Endodermal cell (in vitro differentiated cells): ENCODE data around the gene CDK15. TPM values are rescaled to one million over a fixed set of nuclear protein-coding genes. Genes with fewer than 3 reads are reported as not detected.
"Not testable (repeated sequence)": the region's sequence is repeated elsewhere in the genome, so short reads cannot be mapped to it uniquely, and the experiment has no call there.

Source experiments
- DNase-seq: peaks from one replicate; pipeline ENCODE4 v3.0.0-alpha.2; 2017
- H3K27ac ChIP-seq: 2 replicates; pipeline ENCODE4 v1.5.1; 2013; ENCODE audit warnings: mild to moderate bottlenecking, low read depth, low read length, moderate library complexity
- H3K27me3 ChIP-seq: 2 replicates; pipeline ENCODE4 v1.6.1; 2013; ENCODE audit warnings: mild to moderate bottlenecking, low read length, moderate library complexity; ENCODE audit not compliant: insufficient read depth, control insufficient read depth, poor library complexity, severe bottlenecking
- H3K36me3 ChIP-seq: 2 replicates; pipeline ENCODE4 v1.7.0; 2013; ENCODE audit warnings: mild to moderate bottlenecking, low read length, moderate library complexity; ENCODE audit not compliant: control insufficient read depth, insufficient read depth
- H3K4me1 ChIP-seq: one replicate; pipeline ENCODE4 v1.7.0; 2013; ENCODE audit warnings: low read length; ENCODE audit not compliant: control insufficient read depth, insufficient read depth
- H3K4me3 ChIP-seq: 2 replicates; pipeline ENCODE4 v1.5.1; 2013; ENCODE audit warnings: mild to moderate bottlenecking, low read length, moderate library complexity
- H3K9ac ChIP-seq: 2 replicates; pipeline ENCODE4 v1.6.1; 2013; ENCODE audit warnings: mild to moderate bottlenecking, low read length, moderate library complexity; ENCODE audit not compliant: poor library complexity, severe bottlenecking; ENCODE audit errors: extremely low read depth
- H3K9me3 ChIP-seq: 2 replicates; pipeline ENCODE4 v1.6.1; 2013; ENCODE audit warnings: mild to moderate bottlenecking, low read length, moderate library complexity; ENCODE audit not compliant: control insufficient read depth
- H3K27ac Mint-ChIP-seq: 2 replicates; pipeline ENCODE4 v1.8.0; 2020; ENCODE audit warnings: mixed read lengths
- H3K27me3 Mint-ChIP-seq: 2 replicates; pipeline ENCODE4 v1.8.0; 2021; ENCODE audit warnings: mild to moderate bottlenecking, mixed read lengths; ENCODE audit not compliant: insufficient read depth
- H3K36me3 Mint-ChIP-seq: 2 replicates; pipeline ENCODE4 v1.8.0; 2020; ENCODE audit warnings: low read depth, mixed read lengths
- H3K4me1 Mint-ChIP-seq: 2 replicates; pipeline ENCODE4 v1.8.0; 2020; ENCODE audit warnings: mixed read lengths
- H3K4me3 Mint-ChIP-seq: 2 replicates; pipeline ENCODE4 v1.8.0; 2020; ENCODE audit warnings: mild to moderate bottlenecking, moderate library complexity, mixed read lengths
- H3K9me3 Mint-ChIP-seq: 2 replicates; pipeline ENCODE4 v1.8.0; 2020; ENCODE audit warnings: mild to moderate bottlenecking, mixed read lengths
- WGBS, 2 experiments: methylation state at CpG; one replicate each; pipeline versions ENCODE4 v1.1.5 to v1.1.7; 2013; ENCODE audit warnings: missing lambda C conversion rate in 2 of 2, mixed read lengths in 1 of 2; ENCODE audit not compliant: insufficient coverage in 1 of 2, insufficient read length in 1 of 2; 5-methylcytosine and 5-hydroxymethylcytosine counted together
- total RNA-seq, 2 donors: library from RNA; stranded (reverse); fragmentation: NEBNext Ultra II Directional in 1 of 2; extraction: Animal tissue kit (Norgen Biotek cat#: 25700) in 1 of 2; gene quantifications; 2 replicates in 1 of 2; 3 replicates in 1 of 2; pipeline ENCODE4 v1.2.1, GENCODE V29; 2021
- TF ChIP-seq, protein P1 (sequence below): fragments of 200-600 bp; sonication (generic); conservative IDR thresholded peaks from 2 replicates; pipeline ENCODE4 v1.5.0; 2021; ENCODE audit warnings: antibody characterized with exemption, mild to moderate bottlenecking

CDK15 gene
- total RNA-seq, 2 donors from 2014 or later, result 0.35 TPM; not detected in 1

DNA sequence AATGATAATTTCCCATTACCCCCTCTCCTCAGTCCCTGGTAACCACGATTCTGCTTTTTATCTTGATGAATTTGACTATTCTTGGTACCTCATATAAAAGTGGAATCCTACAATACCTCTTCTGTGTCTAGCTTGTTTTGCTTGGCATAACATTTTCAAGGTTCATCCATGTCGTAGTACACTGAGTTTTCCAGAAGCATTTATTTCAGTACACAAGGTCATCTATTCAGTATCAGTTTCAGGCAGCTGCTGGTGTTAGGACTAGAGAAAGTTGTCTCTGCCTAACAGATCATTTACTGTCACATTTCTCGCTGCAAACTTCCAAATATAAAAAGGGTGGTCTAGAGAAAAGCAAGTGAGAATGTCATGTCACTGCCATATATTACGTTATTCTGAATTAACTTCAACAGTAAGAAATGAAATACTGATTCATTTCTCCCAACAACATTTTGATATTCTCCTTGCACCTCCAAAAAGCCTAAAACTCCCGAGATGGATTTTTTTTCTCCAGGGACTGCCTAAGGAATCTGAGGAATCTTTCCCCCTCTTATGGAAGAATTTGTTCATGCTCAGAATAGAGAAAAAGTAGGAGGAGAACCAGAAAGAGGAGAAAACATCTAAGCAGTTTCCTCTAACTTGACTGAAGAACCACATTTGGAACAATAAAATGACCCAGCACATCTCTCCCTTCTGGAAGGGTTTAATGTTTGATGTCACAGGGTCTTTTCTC, 36.0 kb downstream of the CDK15 start:
- Mint-ChIP-seq H3K9me3 (peaks cover 14% of the 10 kb centered on the region), H3K4me1 (peaks cover 35% of the 10 kb centered on the region), H3K27me3 (no peaks in the 10 kb centered on the region), H3K36me3 (no peaks in the 10 kb centered on the region), H3K27ac (peak overlapping the region; percentile 55), H3K4me3 (no peak overlapping the region)
- Histone ChIP-seq H3K4me3 (no peak overlapping the region), H3K9ac (no peak overlapping the region), H3K9me3 (peaks cover 17% of the 10 kb centered on the region), H3K36me3 (no peaks in the 10 kb centered on the region), H3K27ac (no peak overlapping the region), H3K4me1 (peaks cover 5% of the 10 kb centered on the region), H3K27me3 (no peaks in the 10 kb centered on the region)
- TF ChIP-seq, protein P1, sequence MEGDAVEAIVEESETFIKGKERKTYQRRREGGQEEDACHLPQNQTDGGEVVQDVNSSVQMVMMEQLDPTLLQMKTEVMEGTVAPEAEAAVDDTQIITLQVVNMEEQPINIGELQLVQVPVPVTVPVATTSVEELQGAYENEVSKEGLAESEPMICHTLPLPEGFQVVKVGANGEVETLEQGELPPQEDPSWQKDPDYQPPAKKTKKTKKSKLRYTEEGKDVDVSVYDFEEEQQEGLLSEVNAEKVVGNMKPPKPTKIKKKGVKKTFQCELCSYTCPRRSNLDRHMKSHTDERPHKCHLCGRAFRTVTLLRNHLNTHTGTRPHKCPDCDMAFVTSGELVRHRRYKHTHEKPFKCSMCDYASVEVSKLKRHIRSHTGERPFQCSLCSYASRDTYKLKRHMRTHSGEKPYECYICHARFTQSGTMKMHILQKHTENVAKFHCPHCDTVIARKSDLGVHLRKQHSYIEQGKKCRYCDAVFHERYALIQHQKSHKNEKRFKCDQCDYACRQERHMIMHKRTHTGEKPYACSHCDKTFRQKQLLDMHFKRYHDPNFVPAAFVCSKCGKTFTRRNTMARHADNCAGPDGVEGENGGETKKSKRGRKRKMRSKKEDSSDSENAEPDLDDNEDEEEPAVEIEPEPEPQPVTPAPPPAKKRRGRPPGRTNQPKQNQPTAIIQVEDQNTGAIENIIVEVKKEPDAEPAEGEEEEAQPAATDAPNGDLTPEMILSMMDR, result no peak
- no peak for DNase-seq
- WGBS, 2 experiments, result 84 to 93% methylated on average over 2 to 5 of the region's 5 CpGs

DNA sequence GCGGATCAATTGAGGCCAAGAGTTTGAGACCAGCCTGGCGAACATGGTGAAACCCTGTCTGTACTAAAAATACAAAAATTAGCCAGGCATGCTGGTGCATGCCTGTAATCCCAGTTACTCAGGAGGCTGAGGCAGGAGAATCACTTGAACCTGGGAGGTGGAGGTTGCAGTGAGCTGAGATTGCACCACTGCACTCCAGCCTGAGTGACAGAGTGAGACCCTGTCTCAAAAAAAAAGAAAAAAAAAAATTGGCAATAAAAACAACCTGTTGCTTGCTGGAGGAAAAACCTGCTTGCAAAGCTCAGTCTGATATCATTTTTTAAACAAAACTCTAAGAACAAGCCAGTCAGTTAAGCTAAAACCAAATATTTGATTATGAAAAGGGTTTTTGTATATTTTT, 38.6 kb downstream of the CDK15 start:
- WGBS, 2 experiments, result 89 to 98% methylated on average over 2 of the region's 2 CpGs
- not testable (repeated sequence) for H3K27ac Mint-ChIP-seq, H3K9ac ChIP-seq, H3K27me3 Mint-ChIP-seq, H3K9me3 Mint-ChIP-seq, H3K4me1 ChIP-seq, H3K4me3 Mint-ChIP-seq, H3K4me3 ChIP-seq, H3K36me3 ChIP-seq, DNase-seq, H3K36me3 Mint-ChIP-seq, H3K27ac ChIP-seq, H3K27me3 ChIP-seq
- H3K4me1 Mint-ChIP-seq, result peaks cover 35% of the 10 kb centered on the region
- peaks cover 17% of the 10 kb centered on the region for H3K9me3 ChIP-seq

DNA sequence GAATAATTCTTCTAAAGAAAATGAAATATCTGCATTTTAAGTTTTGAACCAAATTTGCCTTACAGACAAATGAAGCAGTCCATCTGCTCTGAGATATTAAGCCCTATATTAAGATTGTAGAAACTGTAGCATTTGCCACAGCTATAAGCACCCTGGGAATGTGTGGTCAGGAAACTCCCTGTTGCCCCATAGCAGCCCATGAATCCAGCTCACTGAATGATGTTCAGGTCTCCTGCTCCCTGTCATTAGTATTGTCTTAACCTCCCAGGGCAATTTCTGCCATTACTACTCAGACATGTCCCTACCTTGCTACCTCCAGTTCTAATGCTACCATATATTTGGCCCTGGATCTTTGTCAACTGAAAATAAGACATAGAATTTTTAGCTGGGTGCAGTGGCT, 41.1 kb downstream of the CDK15 start:
- H3K27ac ChIP-seq, result no peak overlapping the region
- H3K4me3 Mint-ChIP-seq, result no peak overlapping the region

More for the DNA sequence above, 41.1 kb downstream of the CDK15 start:
- no peak for DNase-seq
- TF ChIP-seq, protein P1, result no peak
- Histone ChIP-seq H3K9ac (no peak overlapping the region), H3K27me3 (no peaks in the 10 kb centered on the region), H3K4me1 (peaks cover 6% of the 10 kb centered on the region), H3K36me3 (no peaks in the 10 kb centered on the region), H3K9me3 (peaks cover 10% of the 10 kb centered on the region), H3K4me3 (no peak overlapping the region)
- Mint-ChIP-seq H3K4me1 (peaks cover 19% of the 10 kb centered on the region), H3K36me3 (no peaks in the 10 kb centered on the region), H3K9me3 (peaks cover 2% of the 10 kb centered on the region), H3K27ac (no peak overlapping the region), H3K27me3 (no peaks in the 10 kb centered on the region)
